Measurements from ENCODE around the gene KCNH1.

DNA sequence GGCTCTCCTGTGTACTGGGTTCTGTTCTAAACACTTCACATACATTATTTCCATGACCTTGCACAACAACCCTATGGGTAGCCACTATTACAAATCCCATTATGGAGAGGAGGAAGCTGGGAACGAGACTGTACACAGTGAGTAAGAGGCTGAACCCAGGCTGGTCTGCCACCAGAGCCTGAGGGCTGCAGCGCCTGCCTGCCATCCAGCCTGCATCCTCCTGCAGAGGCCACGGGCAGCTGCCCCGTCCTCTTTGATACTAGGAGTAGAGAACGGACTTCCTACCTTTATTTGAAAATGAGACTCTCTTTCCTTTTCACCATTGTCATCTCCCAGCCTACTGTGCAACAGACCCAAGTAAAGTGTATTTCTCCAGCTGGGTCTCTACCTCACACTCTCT lies 435.3 kb downstream of the KCNH1 start:
- TF ChIP-seq, protein P1, sequence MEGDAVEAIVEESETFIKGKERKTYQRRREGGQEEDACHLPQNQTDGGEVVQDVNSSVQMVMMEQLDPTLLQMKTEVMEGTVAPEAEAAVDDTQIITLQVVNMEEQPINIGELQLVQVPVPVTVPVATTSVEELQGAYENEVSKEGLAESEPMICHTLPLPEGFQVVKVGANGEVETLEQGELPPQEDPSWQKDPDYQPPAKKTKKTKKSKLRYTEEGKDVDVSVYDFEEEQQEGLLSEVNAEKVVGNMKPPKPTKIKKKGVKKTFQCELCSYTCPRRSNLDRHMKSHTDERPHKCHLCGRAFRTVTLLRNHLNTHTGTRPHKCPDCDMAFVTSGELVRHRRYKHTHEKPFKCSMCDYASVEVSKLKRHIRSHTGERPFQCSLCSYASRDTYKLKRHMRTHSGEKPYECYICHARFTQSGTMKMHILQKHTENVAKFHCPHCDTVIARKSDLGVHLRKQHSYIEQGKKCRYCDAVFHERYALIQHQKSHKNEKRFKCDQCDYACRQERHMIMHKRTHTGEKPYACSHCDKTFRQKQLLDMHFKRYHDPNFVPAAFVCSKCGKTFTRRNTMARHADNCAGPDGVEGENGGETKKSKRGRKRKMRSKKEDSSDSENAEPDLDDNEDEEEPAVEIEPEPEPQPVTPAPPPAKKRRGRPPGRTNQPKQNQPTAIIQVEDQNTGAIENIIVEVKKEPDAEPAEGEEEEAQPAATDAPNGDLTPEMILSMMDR (conservative IDR thresholded peaks at IDR 0.05) = no peak
- no peak for TF ChIP-seq ZFX (IDR thresholded peaks at IDR 0.05)
